ENCODE results near the gene FARP1. TPM values are rescaled to one million over a fixed set of nuclear protein-coding genes. Genes with fewer than 3 reads are reported as not detected.
A peak's percentile ranks its signal among the peaks of the same experiment; 100 is the strongest.

FARP1 gene
- total and polyA plus RNA-seq, 2 of the 13 experiments (the other 11 are each of a cell fraction or from before 2014, with no cell fraction given): 70.6 to 126 TPM

- Histone ChIP-seq H3K36me3 (replicated peaks in 1 of 2; ENCODE audit: control insufficient read depth in 1 of 2, insufficient read depth in 2 of 2, low read length in 2 of 2) (peaks cover 2 to 6% of the 10 kb centered on the region in 2 experiments; a peak in 3 of 5 replicates), H3K27ac (ENCODE audit: extremely low read length, insufficient read depth, low read length) (peak overlapping the region; percentile 47), H3K27me3 (ENCODE audit: control insufficient read depth in 1 of 2, insufficient read depth in 2 of 2, low read length in 2 of 2) (no peaks in the 10 kb centered on the region), H3K4me3 (replicated peaks in 1 of 3; ENCODE audit: insufficient read depth in 1 of 3, low read depth in 2 of 3, low read length in 3 of 3) (no peak overlapping the region), H3K9ac (ENCODE audit: insufficient read depth, low read depth, low read length) (no peak overlapping the region), H2AFZ (ENCODE audit: low read length) (no peak overlapping the region), H3K9me3 (ENCODE audit: low read length) (no peaks in the 10 kb centered on the region), H3K4me2 (ENCODE audit: low read depth, low read length) (no peak overlapping the region; the same call in 1 of the 2 replicates), H3K4me1 (ENCODE audit: insufficient read depth, low read length) (peaks cover 99% of the 10 kb centered on the region), H4K20me1 (ENCODE audit: insufficient read depth, low read length) (peaks cover 18% of the 10 kb centered on the region), H3K79me2 (ENCODE audit: insufficient read depth, low read length) (peaks cover 76% of the 10 kb centered on the region)
- ChIA-PET POLR2A (interaction anchor here (1.9 kb wide), 1 partner anchor 10 kb away, joined by 11 read pairs; no protein-coding TSS in a partner anchor), CTCF (ENCODE audit: low intra/inter-chr PET ratio, low total read pairs) (no interaction called here)
- no peak for ATAC-seq
- in situ Hi-C loops (cut with HindIII; ENCODE audit: extremely low pct_ligation_motif_present, low pct_unique_long_range_greater_than_20kb): no loop called here
- no TSS peak for BruUV-seq (replicated peaks)
- FAIRE-seq: no peak
- no peak for DNase-seq (ENCODE audit: low spot score)
- TF ChIP-seq RBM22 (optimal IDR thresholded peaks at IDR 0.05; ENCODE audit: low read length) (peak; percentile 75), ZNF747 (CRISPR knock-in tag; IDR thresholded peaks at IDR 0.05; ENCODE audit: borderline replicate concordance) (no peak), EEA1 (CRISPR knock-in tag; IDR thresholded peaks at IDR 0.05; ENCODE audit: borderline replicate concordance) (no peak), AGO2 (optimal IDR thresholded peaks at IDR 0.05; ENCODE audit: low read depth, low read length) (peak; percentile 23), ZNF441 (CRISPR knock-in tag; IDR thresholded peaks at IDR 0.05; ENCODE audit: borderline replicate concordance) (no peak)
- TF ChIP-seq, protein P1, sequence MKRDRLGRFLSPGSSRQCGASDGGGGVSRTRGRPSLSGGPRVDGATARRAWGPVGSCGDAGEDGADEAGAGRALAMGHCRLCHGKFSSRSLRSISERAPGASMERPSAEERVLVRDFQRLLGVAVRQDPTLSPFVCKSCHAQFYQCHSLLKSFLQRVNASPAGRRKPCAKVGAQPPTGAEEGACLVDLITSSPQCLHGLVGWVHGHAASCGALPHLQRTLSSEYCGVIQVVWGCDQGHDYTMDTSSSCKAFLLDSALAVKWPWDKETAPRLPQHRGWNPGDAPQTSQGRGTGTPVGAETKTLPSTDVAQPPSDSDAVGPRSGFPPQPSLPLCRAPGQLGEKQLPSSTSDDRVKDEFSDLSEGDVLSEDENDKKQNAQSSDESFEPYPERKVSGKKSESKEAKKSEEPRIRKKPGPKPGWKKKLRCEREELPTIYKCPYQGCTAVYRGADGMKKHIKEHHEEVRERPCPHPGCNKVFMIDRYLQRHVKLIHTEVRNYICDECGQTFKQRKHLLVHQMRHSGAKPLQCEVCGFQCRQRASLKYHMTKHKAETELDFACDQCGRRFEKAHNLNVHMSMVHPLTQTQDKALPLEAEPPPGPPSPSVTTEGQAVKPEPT (CRISPR knock-in tag; IDR thresholded peaks at IDR 0.05; ENCODE audit: low read depth): no peak
- TF ChIP-seq, protein P2, sequence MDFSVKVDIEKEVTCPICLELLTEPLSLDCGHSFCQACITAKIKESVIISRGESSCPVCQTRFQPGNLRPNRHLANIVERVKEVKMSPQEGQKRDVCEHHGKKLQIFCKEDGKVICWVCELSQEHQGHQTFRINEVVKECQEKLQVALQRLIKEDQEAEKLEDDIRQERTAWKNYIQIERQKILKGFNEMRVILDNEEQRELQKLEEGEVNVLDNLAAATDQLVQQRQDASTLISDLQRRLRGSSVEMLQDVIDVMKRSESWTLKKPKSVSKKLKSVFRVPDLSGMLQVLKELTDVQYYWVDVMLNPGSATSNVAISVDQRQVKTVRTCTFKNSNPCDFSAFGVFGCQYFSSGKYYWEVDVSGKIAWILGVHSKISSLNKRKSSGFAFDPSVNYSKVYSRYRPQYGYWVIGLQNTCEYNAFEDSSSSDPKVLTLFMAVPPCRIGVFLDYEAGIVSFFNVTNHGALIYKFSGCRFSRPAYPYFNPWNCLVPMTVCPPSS (IDR thresholded peaks at IDR 0.05): no peak
- intact Hi-C loops (cut with micrococcal nuclease; ENCODE audit: unreplicated experiment): loop anchor here (10.0 kb wide), 1 partner anchor 240 kb away; no protein-coding TSS in a partner anchor
- WGBS (ENCODE audit: low lambda C conversion rate): 94% methylated on average over 5 of the region's 5 CpGs
These were observed 122.0 kb downstream of the FARP1 start for GRCh38 chr13:98264877-98265276.

All from HepG2 (cell line).